Neural crest cell (in vitro differentiated cells): Measurements from ENCODE around the gene HYAL3. TPM values are rescaled to one million over a fixed set of nuclear protein-coding genes. Genes with fewer than 3 reads are reported as not detected.

Experiments
- DNase-seq: peaks from one replicate; pipeline ENCODE4 v3.0.0; 2021; ENCODE audit warnings: low read depth, mixed read lengths, low spot score
- H3K27ac Mint-ChIP-seq: one replicate; pipeline ENCODE4 v1.8.0; 2021; ENCODE audit warnings: mild to moderate bottlenecking, mixed read lengths; ENCODE audit not compliant: unreplicated experiment
- H3K27me3 Mint-ChIP-seq: 2 replicates; pipeline ENCODE4 v1.8.0; 2021; ENCODE audit warnings: low read depth, mild to moderate bottlenecking, mixed read lengths
- H3K36me3 Mint-ChIP-seq: 2 replicates; pipeline ENCODE4 v1.8.0; 2021; ENCODE audit warnings: low read depth, mild to moderate bottlenecking, mixed read lengths
- H3K4me1 Mint-ChIP-seq: 2 replicates; pipeline ENCODE4 v1.8.0; 2021; ENCODE audit warnings: mixed read lengths
- H3K4me3 Mint-ChIP-seq: one replicate; pipeline ENCODE4 v1.8.0; 2021; ENCODE audit warnings: mild to moderate bottlenecking, mixed read lengths
- H3K9me3 Mint-ChIP-seq: 2 replicates; pipeline ENCODE4 v1.8.0; 2021; ENCODE audit warnings: mixed read lengths
- CTCF ChIP-seq: fragments of 200-600 bp; sonication (generic); conservative IDR thresholded peaks from 2 replicates; pipeline ENCODE4 v1.5.0; 2021; ENCODE audit warnings: antibody characterized with exemption, mild to moderate bottlenecking
- total RNA-seq: library from RNA; stranded (reverse); gene quantifications from 2 replicates; pipeline ENCODE4 v1.2.1, GENCODE V29; 2021

Gene HYAL3
- total RNA-seq, 1 donor from 2014 or later: 4.4 TPM

GRCh38 chr3:50293079-50293801 is 6.0 kb downstream of the HYAL3 start:
- no peak for DNase-seq
- peaks cover 18% of the 10 kb centered on the region for H3K4me1 Mint-ChIP-seq
- no peaks in the 10 kb centered on the region for H3K36me3 Mint-ChIP-seq
- peak overlapping the region; percentile 85 for H3K4me3 Mint-ChIP-seq
- no peaks in the 10 kb centered on the region for H3K9me3 Mint-ChIP-seq
- H3K27me3 Mint-ChIP-seq: no peaks in the 10 kb centered on the region
- no peak for TF ChIP-seq CTCF
- H3K27ac Mint-ChIP-seq: peak overlapping the region; percentile 97

- DNase-seq: peak; percentile 90
- no peaks in the 10 kb centered on the region for H3K36me3 Mint-ChIP-seq
- peak within 1 kb of the TSS; percentile 97 for H3K27ac Mint-ChIP-seq
- no peaks in the 10 kb centered on the region for H3K9me3 Mint-ChIP-seq
- H3K4me3 Mint-ChIP-seq: peak within 1 kb of the TSS; percentile 85
- no peaks in the 10 kb centered on the region for H3K27me3 Mint-ChIP-seq
- TF ChIP-seq CTCF: no peak
- H3K4me1 Mint-ChIP-seq: peaks cover 14% of the 10 kb centered on the region
These were observed 6.8 kb downstream of the HYAL3 start, which contains the start of gene IFRD2 for GRCh38 chr3:50292159-50293078. Gene IFRD2 (minus strand): TSS chr3:50292429. CDS start chr3:50292274, 155 bp downstream.

- Mint-ChIP-seq H3K36me3 (no peaks in the 10 kb centered on the region), H3K4me3 (peak overlapping the region; percentile 78), H3K9me3 (no peaks in the 10 kb centered on the region), H3K27me3 (no peaks in the 10 kb centered on the region), H3K4me1 (peaks cover 14% of the 10 kb centered on the region), H3K27ac (no peak overlapping the region)
- TF ChIP-seq CTCF: no peak
- DNase-seq: no peak
These were observed 9.0 kb downstream of the HYAL3 start for GRCh38 chr3:50290161-50290641.

- no peaks in the 10 kb centered on the region for H3K9me3 Mint-ChIP-seq
- H3K36me3 Mint-ChIP-seq: no peaks in the 10 kb centered on the region
- no peak for DNase-seq
- H3K4me3 Mint-ChIP-seq: peak overlapping the region; percentile 78
- no peak overlapping the region for H3K27ac Mint-ChIP-seq
- no peaks in the 10 kb centered on the region for H3K27me3 Mint-ChIP-seq
- peaks cover 14% of the 10 kb centered on the region for H3K4me1 Mint-ChIP-seq
- TF ChIP-seq CTCF: no peak
These were observed 10.1 kb downstream of the HYAL3 start for GRCh38 chr3:50289130-50289529.

GRCh38 chr3:50288387-50289007 is 10.7 kb downstream of the HYAL3 start:
- no peaks in the 10 kb centered on the region for H3K36me3 Mint-ChIP-seq
- H3K4me3 Mint-ChIP-seq: peak overlapping the region; percentile 78

More at GRCh38 chr3:50288387-50289007, 10.7 kb downstream of the HYAL3 start:
- DNase-seq: no peak
- Mint-ChIP-seq H3K27me3 (no peaks in the 10 kb centered on the region), H3K27ac (no peak overlapping the region), H3K9me3 (no peaks in the 10 kb centered on the region), H3K4me1 (peaks cover 14% of the 10 kb centered on the region)
- TF ChIP-seq CTCF: no peak
